Measurements from ENCODE around the gene LGALSL. TPM values are rescaled to one million over a fixed set of nuclear protein-coding genes. Genes with fewer than 3 reads are reported as not detected.

LGALSL gene
- total and polyA plus RNA-seq, 9 of the 15 experiments (the other 6 are each of a cell fraction or from before 2014, with no cell fraction given): 0.04 to 0.29 (median 0.14) TPM; not detected in 3

GRCh38 chr2:64478502-64479230 is 24.7 kb downstream of the LGALSL start (continued):
- TF ChIP-seq ZNF277 (CRISPR knock-in tag; IDR thresholded peaks at IDR 0.05; ENCODE audit: borderline replicate concordance) (no peak), NELFE (IDR thresholded peaks at IDR 0.05; ENCODE audit: insufficient read depth, insufficient read length) (no peak)

- no TSS peak for BruUV-seq (replicated peaks)
- no peaks in the 10 kb centered on the region for H3K36me3 ChIP-seq (ENCODE audit: control insufficient read depth, insufficient read depth, low read length)
- ATAC-seq: no peak
- POLR2A ChIA-PET: no interaction called here
- no peaks in the 10 kb centered on the region for H3K79me2 ChIP-seq (ENCODE audit: control insufficient read depth, insufficient read depth, low read length)
- no peak overlapping the region for H3K9ac ChIP-seq (ENCODE audit: insufficient read depth in 1 of 2, low read depth in 2 of 2, low read length in 2 of 2)
- H3K27me3 ChIP-seq (ENCODE audit: control insufficient read depth in 2 of 2, insufficient read depth in 2 of 2, low read length in 2 of 2): peaks cover 30 to 40% of the 10 kb centered on the region in 2 experiments
- H3K9me3 ChIP-seq (replicated peaks; ENCODE audit: control insufficient read depth, insufficient read depth, low read depth, low read length): no peaks in the 10 kb centered on the region
- H3K4me3 ChIP-seq: no peak overlapping the region
- CTCF ChIA-PET (ENCODE audit: low intra/inter-chr PET ratio): no interaction called here
- in situ Hi-C loops (cut with MboI): loop anchor here (10.0 kb wide), 1 partner anchor 425 kb away; no protein-coding TSS in a partner anchor
- H3K4me2 ChIP-seq (ENCODE audit: insufficient read depth, low read length): no peak overlapping the region
- TF ChIP-seq ZFPM2 (CRISPR knock-in tag; IDR thresholded peaks at IDR 0.05) (no peak), NR2C1 (IDR thresholded peaks at IDR 0.05) (no peak), NR2C1 (tag; IDR thresholded peaks at IDR 0.05) (no peak), PTTG1 (tag; IDR thresholded peaks at IDR 0.05; ENCODE audit: low read depth) (no peak), XRCC3 (IDR thresholded peaks at IDR 0.05) (no peak), DACH1 (IDR thresholded peaks at IDR 0.05; ENCODE audit: partially characterized antibody) (no peak), SRSF7 (optimal IDR thresholded peaks at IDR 0.05; ENCODE audit: low read depth, low read length) (no peak), RBM25 (IDR thresholded peaks at IDR 0.05; ENCODE audit: low read depth, low read length, severe bottlenecking) (no peak), FOXP1 (CRISPR knock-in tag; IDR thresholded peaks at IDR 0.05) (no peak)
- WGBS (ENCODE audit: insufficient coverage, low coverage, missing lambda C conversion rate): 9% methylated on average over 10 of the region's 10 CpGs
- H3K9me1 ChIP-seq (ENCODE audit: control insufficient read depth, insufficient read depth, low read length): no peaks in the 10 kb centered on the region
- FAIRE-seq: no peak
- H3K4me1 ChIP-seq (replicated peaks in 1 of 2; ENCODE audit: control insufficient read depth in 2 of 2, insufficient read depth in 2 of 2, low read length in 2 of 2): no peaks in the 10 kb centered on the region; a peak in 2 of 5 replicates
- H4K20me1 ChIP-seq (replicated peaks; ENCODE audit: control insufficient read depth, insufficient read depth, low read length): no peaks in the 10 kb centered on the region
- no peak overlapping the region for H2AFZ ChIP-seq (ENCODE audit: low read depth, low read length)
- intact Hi-C loops (cut with micrococcal nuclease): no loop called here
- no peak overlapping the region for H3K27ac ChIP-seq (ENCODE audit: extremely low read depth, low read depth, low read length)
- no peak for DNase-seq (ENCODE audit: extremely low read depth in 1 of 4, low spot score in 3 of 4)
Observed at GRCh38 chr2:64479259-64480117, 25.5 kb downstream of the LGALSL start.

Measured in K562 (cell line).